Measurements from ENCODE around the gene STT3B.

STT3B gene

DNA sequence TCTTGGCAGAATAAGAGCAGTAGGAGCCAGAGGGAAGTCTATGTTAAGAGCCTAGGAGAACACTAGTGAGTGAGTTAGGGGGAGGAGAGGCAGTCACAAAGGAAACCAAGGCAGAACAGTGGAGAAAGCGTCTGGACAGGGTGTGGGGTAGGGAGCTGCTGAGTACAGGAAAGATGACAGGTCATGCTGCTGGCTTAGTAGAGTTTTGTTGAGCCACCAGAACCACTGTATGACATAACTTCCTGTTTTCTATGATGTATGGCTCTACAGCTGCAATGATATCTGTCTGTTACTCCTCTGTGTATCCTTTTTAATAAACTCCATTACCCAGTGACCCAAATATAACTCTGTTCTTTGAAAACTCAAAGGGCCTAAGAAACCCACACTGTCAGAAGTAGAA is 10.6 kb upstream of the STT3B start:
- DNase-seq = peak; percentile 30

DNA sequence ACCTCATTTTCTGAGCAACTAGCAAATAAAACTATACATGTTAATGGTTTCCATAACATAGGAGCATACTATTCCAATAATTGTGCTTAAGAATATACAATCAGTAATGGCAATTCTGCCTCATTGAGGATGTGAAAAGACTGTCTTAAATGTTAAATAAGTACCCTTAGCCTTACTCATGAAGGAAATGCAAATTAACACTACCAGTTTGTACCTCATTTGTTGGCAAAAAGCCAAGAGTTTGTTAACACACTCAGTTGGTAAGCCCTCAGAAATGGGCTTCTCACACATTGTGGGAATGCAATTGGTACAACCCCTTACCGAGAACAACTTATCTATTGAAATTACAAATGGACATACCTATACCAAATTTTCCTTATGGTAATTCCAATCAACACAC is 9.2 kb upstream of the STT3B start:
- DNase-seq = no peak

GRCh38 chr3:31525532-31525931 is 7.2 kb upstream of the STT3B start:
- no peak for DNase-seq

DNA sequence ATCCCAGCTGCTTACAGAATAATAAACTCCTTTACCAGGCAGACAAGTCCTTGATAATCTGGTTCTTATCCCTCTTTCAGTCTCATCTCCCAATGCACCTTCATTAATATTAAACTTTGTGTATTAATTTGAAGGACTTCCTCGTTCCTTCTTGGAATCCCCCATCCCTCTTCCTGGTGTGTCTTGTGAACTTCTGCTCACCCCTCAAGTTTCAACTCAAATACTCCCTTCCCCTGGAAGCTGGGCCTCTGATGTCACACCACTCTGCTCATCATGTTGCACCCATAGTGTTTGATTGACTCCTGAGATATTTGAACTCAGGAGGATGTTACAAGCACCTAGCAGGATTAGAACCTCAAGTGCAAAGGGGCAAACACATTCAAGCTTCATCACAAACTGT is 3.3 kb upstream of the STT3B start:
- no peak for DNase-seq

DNA sequence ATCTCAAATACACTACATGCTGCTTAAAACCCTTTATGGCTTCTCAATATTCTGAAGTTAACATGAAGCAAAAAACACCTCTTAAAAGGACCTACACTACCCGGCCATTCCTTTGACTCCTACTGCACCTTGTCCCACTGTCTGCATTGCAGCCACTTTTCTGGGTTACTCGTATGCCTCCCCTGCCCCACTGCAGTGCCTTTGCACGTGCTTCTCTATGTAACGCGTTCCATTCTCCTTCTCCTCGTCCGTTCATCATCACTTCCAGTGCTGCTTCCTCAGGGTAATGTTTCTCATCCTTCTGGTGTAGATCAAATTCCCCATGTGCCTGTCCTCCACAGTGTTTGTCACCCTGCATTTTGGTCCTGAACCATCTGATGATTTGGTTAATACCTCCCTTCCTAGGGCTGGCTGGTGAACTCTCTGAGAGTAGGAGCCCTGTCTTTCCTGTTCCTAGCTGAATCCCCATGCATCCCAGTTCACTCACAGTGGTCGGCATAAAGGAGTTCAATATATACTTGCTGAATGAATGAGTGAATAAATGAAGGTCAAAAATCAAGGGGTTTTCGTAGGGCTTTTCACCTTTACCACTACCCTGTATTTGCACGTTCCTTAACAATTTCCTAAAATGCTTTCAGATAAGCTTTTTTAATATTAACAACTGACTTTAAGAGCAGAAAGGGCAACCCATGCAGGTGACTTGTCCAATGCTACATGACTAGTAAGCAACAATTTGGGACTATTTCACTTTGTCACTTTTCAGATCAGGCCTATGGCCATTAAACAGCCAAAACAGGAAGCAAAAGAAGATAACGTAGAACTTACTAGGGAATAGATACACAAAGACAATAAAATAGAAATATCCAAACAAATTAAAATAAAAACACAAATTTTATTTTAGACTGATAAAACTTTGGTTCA is 2.4 kb upstream of the STT3B start:
- no peak for DNase-seq

DNA sequence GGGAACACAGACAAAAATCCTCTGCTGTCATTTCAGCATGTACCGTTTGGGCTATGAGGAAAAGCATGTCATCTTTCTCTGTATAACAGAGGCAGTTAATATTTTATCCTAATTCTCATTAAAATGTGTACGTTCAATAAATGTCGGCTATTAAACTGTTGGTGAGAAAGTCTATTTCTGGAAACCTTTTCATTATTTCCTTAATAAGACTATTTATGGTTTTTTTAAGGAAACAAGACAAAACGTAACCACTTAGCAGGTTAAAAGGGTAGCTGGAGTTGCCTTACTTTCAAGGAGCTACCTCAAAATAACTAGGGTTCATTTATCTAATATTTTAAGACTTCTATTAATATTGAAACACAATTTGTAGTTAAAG is 1.8 kb upstream of the STT3B start:
- DNase-seq = no peak

DNA sequence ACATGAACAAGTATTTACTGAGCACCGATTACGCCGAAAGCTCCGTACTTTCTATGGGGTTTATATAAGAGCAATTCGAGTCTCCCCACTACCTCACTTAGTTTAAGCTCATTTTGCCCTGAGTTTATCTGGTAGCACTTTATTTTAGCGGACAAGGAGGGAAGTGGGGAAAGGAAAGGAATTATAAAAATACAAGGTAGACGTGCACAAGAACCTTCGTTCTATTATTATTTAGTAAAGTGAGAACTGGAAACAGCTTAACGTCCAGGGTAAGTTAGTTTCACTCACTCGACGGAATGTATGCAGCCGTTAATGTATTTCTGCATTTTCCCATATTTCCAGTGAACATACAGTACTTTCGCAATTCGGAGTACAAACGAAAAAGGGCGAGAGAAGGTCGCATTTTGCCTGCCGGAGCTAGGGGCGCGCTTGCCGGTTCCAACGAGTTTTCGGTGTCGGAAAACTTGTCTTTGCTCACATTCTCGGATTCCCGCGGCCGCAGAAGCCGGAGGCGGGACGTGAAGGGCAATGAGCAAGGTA is 1.2 kb upstream of the STT3B start:
- no peak for DNase-seq

- peak; percentile 99 for DNase-seq
Observed at GRCh38 chr3:31531992-31532586, 636 bp upstream of the STT3B start.

GRCh38 chr3:31533169-31534064 is 692 bp downstream of the STT3B start:
- peak; percentile 61 for DNase-seq

DNA sequence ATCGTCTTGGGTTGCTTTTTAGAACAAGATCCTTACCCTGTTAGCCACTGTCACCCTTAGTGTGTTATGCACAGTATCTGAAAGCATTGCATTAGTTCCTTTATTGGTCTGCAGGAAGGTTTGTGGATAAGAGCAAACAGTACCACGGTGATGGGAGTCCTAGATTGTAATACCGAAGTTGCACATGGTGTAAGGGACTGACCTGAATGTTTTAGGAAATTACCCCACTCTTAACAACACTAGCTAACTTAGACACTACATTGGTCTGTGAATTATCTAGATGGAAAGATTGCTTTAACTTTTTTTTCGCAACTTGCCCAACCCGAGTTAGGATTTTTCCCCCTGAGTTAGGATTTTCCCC is 1.3 kb downstream of the STT3B start:
- no peak for DNase-seq

GRCh38 chr3:31536497-31536896 is 3.8 kb downstream of the STT3B start:
- DNase-seq = no peak

DNA sequence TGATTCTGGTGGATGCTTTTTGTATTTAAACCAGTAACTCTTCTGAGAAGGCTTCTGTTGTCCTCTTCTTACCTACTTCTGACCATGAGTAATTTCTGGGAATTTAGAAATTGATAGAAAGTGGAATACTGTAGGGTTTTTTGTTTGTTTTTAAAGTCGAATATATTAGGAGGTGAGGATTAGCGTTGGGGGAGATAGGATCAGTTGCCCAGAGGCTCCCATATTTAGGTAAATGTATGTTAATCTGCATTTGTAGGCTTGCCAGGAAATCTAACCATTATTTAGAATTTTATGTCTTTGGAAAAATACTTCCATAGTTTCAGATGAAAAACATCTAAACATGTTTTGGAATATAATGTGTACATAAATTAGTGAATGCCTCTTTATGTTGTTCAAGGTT is 6.1 kb downstream of the STT3B start:
- DNase-seq = no peak

DNA sequence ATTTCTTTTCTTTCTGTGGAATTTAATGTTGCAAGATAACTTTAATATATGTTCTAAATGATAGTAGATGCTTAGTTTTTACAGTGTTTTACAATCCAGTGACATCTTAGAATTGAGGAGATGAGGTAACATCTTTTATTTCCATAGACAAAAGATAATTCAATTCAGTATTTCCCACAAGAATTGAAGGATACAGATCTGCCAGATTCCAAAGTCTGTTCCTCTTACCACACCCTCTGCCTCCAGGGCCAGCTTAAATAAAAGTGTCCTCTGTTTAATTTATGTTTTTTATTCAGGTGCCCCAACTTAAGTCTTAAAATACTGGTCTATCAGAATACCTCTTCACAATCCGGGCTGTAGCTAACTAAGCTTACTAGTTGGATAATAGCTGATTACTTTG is 6.5 kb downstream of the STT3B start:
- DNase-seq = no peak

DNA sequence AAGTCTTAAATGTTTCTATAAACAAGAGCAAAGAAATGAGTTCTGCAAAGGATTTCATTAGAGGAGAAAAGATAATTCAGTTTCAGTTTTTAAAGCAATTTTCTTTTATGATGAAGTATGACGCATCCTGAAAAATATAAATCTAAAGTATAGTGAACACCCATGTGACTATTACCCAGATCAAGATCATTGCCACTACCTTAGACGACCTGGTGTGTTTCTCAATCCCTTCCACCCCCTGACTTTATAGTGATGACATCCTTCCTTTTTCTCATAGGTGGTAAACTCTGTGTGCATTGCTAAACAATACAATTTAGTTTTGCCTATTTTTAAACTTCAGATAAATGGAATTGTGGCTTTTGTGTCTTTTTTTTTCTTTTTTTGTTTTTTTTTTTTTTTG is 8.4 kb downstream of the STT3B start:
- DNase-seq = no peak

GRCh38 chr3:31542246-31542645 is 9.5 kb downstream of the STT3B start:
- no peak for DNase-seq

- no peak for DNase-seq
Observed at GRCh38 chr3:31543375-31543774, 10.7 kb downstream of the STT3B start.

DNA sequence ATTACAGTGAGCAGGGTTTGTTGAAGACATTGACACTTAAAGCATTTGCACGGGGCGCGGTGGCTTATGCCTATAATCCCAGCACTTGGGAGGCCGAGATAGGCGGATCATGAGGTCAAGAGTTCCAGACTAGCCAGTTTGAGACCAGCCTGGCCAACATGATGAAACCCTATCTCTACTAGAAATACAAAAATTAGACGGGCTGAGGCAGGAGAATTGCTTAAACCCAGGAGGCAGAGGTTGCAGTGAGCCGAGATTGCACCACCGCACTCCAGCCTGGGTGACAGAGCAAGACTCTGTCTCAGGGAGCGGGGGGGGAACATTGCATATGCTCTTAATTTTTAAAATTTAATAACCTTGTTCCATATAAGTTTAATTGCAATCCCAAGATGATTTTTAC is 11.9 kb downstream of the STT3B start:
- no peak for DNase-seq

DNA sequence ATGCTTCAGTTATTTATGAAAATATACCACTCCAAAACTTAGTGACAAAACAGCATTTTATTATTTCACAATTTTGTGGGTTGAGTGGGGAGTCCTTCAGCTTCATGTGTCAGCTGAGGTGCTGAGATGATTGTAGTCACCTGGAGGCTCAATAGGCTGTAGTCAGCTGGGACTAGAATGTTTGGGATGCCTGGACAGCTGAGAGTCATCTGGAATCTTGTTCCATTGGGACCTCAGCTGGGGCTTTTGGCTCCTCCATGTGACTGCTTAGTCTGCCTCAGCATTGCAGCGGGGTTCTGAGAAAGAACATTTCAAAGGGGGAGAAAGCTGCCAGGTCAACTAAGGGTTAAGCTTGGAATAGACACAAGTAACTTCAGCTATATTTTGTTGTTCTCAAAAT is 13.4 kb downstream of the STT3B start:
- no peak for DNase-seq

GRCh38 chr3:31546725-31547124 is 14.0 kb downstream of the STT3B start:
- no peak for DNase-seq

DNA sequence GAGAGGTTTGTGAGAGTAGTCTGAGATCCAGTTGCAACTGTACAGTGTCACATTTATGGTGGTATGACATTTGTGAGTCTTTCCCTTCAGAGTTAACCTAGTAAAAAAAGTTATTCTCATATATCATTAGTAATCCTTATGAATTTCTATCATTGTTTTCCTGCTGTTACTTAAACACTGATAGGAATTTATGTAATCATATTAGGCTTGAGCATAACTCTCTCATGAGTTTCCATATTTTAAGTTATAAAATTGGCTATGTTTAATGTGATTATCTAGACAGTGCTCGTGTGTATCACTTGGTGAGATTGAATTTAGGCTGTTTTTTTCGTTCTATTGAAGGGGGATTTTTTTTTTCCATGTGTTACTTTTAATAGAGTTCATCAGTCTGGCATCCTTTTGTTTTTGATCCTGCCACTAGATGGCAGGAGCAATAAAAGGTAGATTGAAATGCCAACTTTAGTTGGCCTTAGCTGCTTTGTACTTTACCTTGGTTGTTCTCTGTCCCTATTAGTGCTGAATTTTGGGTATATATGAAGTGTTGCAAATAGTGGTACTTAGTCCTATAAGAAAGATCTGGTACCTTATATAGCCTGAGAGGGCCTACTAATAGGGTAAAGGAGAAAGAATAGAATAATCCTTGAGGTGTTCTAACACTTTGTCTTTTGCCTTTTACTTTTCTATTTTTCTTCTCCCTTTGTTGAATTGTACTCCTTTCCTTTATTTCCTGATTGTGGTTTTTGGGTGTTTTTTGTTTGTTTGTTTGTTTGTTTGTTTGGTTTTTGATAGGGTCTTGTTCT is 17.9 kb downstream of the STT3B start:
- no peak for DNase-seq

DNA sequence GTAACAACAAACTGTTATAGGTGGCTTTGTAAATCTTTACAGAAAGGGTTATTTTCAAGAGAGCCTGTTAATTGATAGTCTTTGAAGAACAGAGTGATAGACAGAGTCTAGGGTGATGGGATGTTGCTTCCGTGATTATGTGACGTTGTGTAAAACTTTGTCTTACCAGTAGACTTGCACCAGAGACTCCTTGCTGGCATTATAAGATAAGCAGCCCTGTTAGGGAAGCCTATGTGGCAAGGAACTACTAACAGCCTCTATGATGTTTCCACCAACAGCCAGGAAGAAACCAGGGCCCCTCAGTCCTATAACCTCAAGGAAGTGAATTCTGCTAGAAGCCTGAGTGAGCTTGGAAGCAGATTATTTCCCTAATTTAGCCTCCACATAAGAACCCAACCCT is 18.9 kb downstream of the STT3B start:
- no peak for DNase-seq

DNA sequence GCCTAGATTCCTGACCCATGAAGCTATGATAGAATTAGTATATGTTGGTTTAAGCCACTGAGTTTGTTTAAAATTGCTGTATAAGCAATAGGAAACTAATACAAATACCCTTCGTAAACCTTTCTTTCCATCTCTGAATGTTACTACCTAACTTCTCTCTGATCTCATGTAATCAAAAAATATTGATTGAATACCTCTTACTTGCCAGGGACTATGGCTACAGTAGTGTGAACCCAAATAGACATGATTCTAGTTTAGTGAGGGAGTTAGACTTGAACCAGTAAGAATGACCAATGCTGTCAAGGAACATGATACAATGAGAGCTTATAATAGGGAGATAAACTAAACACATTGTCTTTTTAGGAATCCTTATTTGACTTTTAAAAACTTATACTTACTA is 19.4 kb downstream of the STT3B start:
- DNase-seq = no peak

DNA sequence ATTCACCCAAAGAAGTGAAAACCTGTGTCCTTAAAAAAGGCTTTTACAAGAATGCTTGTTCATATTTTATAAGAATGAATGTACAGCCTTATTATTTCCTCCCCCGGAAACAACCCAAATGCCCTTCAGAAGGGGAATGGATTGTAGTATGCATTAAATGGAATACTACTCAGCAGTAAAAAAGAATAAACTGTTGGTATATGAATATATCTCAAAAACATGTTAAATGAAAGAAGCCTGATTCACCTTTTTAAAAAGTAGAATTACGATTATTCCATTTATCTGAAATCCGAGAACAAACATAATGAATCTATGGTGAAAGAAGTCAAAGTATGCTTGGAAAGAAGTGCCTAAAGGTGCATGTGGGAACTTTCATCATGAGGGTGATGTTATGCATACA is 20.5 kb downstream of the STT3B start:
- no peak for DNase-seq

Measured in CD4-positive, alpha-beta T cell treated with Interferon gamma for 1 hour (primary cell).